CD14-positive monocyte (primary cell): ENCODE data around the gene RITA1. TPM values are rescaled to one million over a fixed set of nuclear protein-coding genes. Genes with fewer than 3 reads are reported as not detected.

Experiments used
- DNase-seq, 3 donors: peaks; one replicate each; pipeline ENCODE4 v3.0.0-alpha.2; 2011 to 2022
- H2AFZ ChIP-seq: 2 replicates; pipeline ENCODE4 v1.6.0; 2012; ENCODE audit warnings: mild to moderate bottlenecking, low read depth, low read length, inconsistent platforms; ENCODE audit not compliant: insufficient read depth, poor library complexity, severe bottlenecking
- H3K27ac ChIP-seq, 2 donors: 1 replicate in 1 of 2; 2 replicates in 1 of 2; pipeline ENCODE4 v1.5.1; 2012 to 2013; ENCODE audit warnings: low read length in 2 of 2, control low read depth in 1 of 2, inconsistent platforms in 1 of 2, low read depth in 1 of 2, mild to moderate bottlenecking in 1 of 2
- H3K27me3 ChIP-seq, 2 donors: one replicate each; pipeline versions ENCODE4 v1.6.0 to v1.6.1; 2011 to 2013; ENCODE audit warnings: low read length in 2 of 2; ENCODE audit not compliant: control insufficient read depth in 2 of 2, insufficient read depth in 2 of 2
- H3K36me3 ChIP-seq, 2 donors: replicated peaks in 1 of 2; 1 replicate in 1 of 2; 2 replicates in 1 of 2; pipeline versions ENCODE4 v1.5.1 to v1.6.1; 2012 to 2013; ENCODE audit warnings: low read length in 2 of 2, control low read depth in 1 of 2, inconsistent platforms in 1 of 2, mild to moderate bottlenecking in 1 of 2; ENCODE audit not compliant: insufficient read depth in 2 of 2, control insufficient read depth in 1 of 2
- H3K4me1 ChIP-seq, 2 donors: 1 replicate in 1 of 2; 2 replicates in 1 of 2; pipeline versions ENCODE4 v1.5.1 to v1.6.1; 2012 to 2013; ENCODE audit warnings: low read length in 2 of 2, control low read depth in 1 of 2, inconsistent platforms in 1 of 2, mild to moderate bottlenecking in 1 of 2, moderate library complexity in 1 of 2; ENCODE audit not compliant: insufficient read depth in 2 of 2, control insufficient read depth in 1 of 2
- H3K4me2 ChIP-seq: replicated peaks from 2 replicates; pipeline ENCODE3; 2012; ENCODE audit warnings: low read length, moderate library complexity, mild to moderate bottlenecking; ENCODE audit not compliant: poor library complexity, severe bottlenecking; ENCODE audit errors: extremely low read depth
- H3K4me3 ChIP-seq, 3 experiments: fragments of 200-600 bp in 1 of 3; sonication (generic) in 1 of 3; replicated peaks in 1 of 3; 1 replicate in 2 of 3; 2 replicates in 1 of 3; pipeline ENCODE4 v1.5.1; 2011 to 2013; ENCODE audit warnings: low read length in 3 of 3, mild to moderate bottlenecking in 3 of 3, control low read depth in 2 of 3, low read depth in 2 of 3, inconsistent platforms in 1 of 3, moderate library complexity in 1 of 3
- H3K79me2 ChIP-seq: 2 replicates; pipeline ENCODE4 v1.6.0; 2012; ENCODE audit warnings: mild to moderate bottlenecking, control low read depth, inconsistent platforms, low read length, moderate library complexity; ENCODE audit not compliant: insufficient read depth
- H3K9ac ChIP-seq: 2 replicates; pipeline ENCODE4 v1.6.0; 2017; ENCODE audit warnings: low read length, mild to moderate bottlenecking; ENCODE audit not compliant: insufficient read depth, poor library complexity, severe bottlenecking
- H3K9me3 ChIP-seq, 2 donors: replicated peaks in 1 of 2; 1 replicate in 1 of 2; 2 replicates in 1 of 2; pipeline versions ENCODE4 v1.5.1 to v1.6.1; 2012 to 2013; ENCODE audit warnings: low read length in 2 of 2, control low read depth in 1 of 2; ENCODE audit not compliant: control insufficient read depth in 1 of 2, insufficient read depth in 1 of 2
- H4K20me1 ChIP-seq: 2 replicates; pipeline ENCODE4 v1.6.0; 2012; ENCODE audit warnings: mild to moderate bottlenecking, low read length, control low read depth, moderate library complexity; ENCODE audit not compliant: insufficient read depth
- H3K27ac Mint-ChIP-seq, 7 donors: one replicate each; pipeline ENCODE4 v1.8.0; 2020; ENCODE audit warnings: mild to moderate bottlenecking in 7 of 7, mixed read lengths in 7 of 7, moderate library complexity in 6 of 7, inconsistent platforms in 2 of 7
- H3K27me3 Mint-ChIP-seq, 3 donors: one replicate each; pipeline ENCODE4 v1.8.0; 2021 to 2022; ENCODE audit warnings: low read depth in 3 of 3, mild to moderate bottlenecking in 3 of 3, mixed read lengths in 3 of 3, moderate library complexity in 3 of 3, inconsistent platforms in 1 of 3
- H3K36me3 Mint-ChIP-seq, 2 donors: one replicate each; pipeline ENCODE4 v1.8.0; 2020; ENCODE audit warnings: mixed read lengths in 2 of 2, inconsistent platforms in 1 of 2, mild to moderate bottlenecking in 1 of 2
- H3K4me1 Mint-ChIP-seq: one replicate; pipeline ENCODE4 v1.8.0; 2020; ENCODE audit warnings: mild to moderate bottlenecking, mixed read lengths
- H3K4me3 Mint-ChIP-seq, 2 donors: one replicate each; pipeline ENCODE4 v1.8.0; 2020; ENCODE audit warnings: mild to moderate bottlenecking in 2 of 2, mixed read lengths in 2 of 2, moderate library complexity in 1 of 2
- H3K9me3 Mint-ChIP-seq, 7 donors: one replicate each; pipeline ENCODE4 v1.8.0; 2020 to 2022; ENCODE audit warnings: mixed read lengths in 7 of 7, mild to moderate bottlenecking in 6 of 7, moderate library complexity in 6 of 7, inconsistent platforms in 2 of 7
- WGBS: methylation state at CpG from one replicate; pipeline ENCODE4 v1.1.5; 2013; ENCODE audit warnings: missing lambda C conversion rate; ENCODE audit not compliant: insufficient coverage; 5-methylcytosine and 5-hydroxymethylcytosine counted together
- intact Hi-C, 2 donors: fragments of 100-400 bp; cut with micrococcal nuclease; formaldehyde crosslinking; loops; one replicate each; pipeline versions ENCODE4 v1.15.0 to v1.15.1; 2023
- polyA plus RNA-seq, 3 donors: library from polyadenylated mRNA; depleted of rRNA in 1 of 3; unstranded in 2 of 3; stranded (reverse) in 1 of 3; fragments of 300-500 nt in 2 of 3; fragments of >200 nt in 1 of 3; fragmentation: Illumina TruSeq in 2 of 3; gene quantifications; 1 replicate in 2 of 3; 2 replicates in 1 of 3; pipeline ENCODE4 v1.2.3, GENCODE V29; 2012 to 2021
- TF ChIP-seq, protein P1 (sequence below): fragments of 200-600 bp; IDR thresholded peaks from one replicate; pipeline ENCODE4 v1.8.0; 2022; ENCODE audit warnings: antibody characterized with exemption, mild to moderate bottlenecking

Gene RITA1
- polyA plus RNA-seq, 3 donors, result 4.9 to 17.6 (median 16.4) TPM

DNA sequence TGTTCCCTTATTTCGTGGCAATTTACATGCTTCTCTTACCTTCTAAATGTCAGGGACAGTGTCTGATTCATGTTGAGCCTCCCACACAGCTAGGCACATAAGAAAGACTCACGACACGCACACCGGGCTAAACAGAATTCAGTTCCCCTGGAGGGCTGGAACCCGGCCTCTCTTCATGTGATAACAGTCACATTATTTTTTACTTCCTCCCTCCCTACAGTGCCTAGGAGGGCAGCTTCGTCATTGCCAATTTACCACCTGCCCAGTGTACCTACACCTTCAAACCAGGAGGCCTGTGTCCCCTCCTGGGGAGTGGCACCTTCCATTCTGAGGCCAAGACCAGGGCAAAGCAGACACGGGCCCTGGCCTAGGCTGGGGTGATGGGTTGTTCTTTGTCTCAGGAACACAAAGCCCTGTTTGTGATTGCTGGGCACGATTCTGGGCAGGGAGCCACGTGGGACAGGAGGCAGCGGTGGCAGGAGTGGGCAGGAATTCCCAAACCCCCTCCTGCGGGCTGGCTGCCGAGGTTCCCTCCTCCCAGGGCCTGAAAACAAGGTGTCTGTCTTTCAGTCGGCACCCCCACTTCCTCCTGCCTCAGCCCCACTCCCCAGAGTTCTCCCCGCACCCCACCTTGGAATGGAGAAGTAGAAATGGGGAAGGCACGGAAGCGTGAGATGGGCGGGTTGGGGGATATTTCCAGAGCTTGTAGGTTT is 43.2 kb upstream of the RITA1 start:
- intact Hi-C loops, result no loop called here
- 0% methylated on average over 8 of the region's 17 CpGs for WGBS
- Mint-ChIP-seq H3K4me3 (peak overlapping the region; percentile 45 to 85), H3K27me3 (peaks cover 3 to 6% (median 4%) of the 10 kb centered on the region in 3 donors), H3K9me3 (peaks cover 0 to 6% (median 0%) of the 10 kb centered on the region in 7 donors), H3K27ac (peak overlapping the region; percentile 96 to 99 (median 98)), H3K4me1 (peaks cover 34% of the 10 kb centered on the region), H3K36me3 (no peaks in the 10 kb centered on the region)
- Histone ChIP-seq H3K79me2 (no peaks in the 10 kb centered on the region), H3K27me3 (no peaks in the 10 kb centered on the region), H4K20me1 (no peaks in the 10 kb centered on the region), H3K9ac (peak overlapping the region; percentile 85), H3K4me1 (peaks cover 32 to 40% of the 10 kb centered on the region in 2 donors), H3K36me3 (no peaks in the 10 kb centered on the region), H3K9me3 (no peaks in the 10 kb centered on the region), H3K4me3 (peak overlapping the region in 1 of 3 experiments; percentile 39), H2AFZ (peak overlapping the region; percentile 74), H3K4me2 (peak overlapping the region; percentile 50), H3K27ac (peak overlapping the region; percentile 97 to 99)
- DNase-seq, result peak; percentile 90 to 95 (median 94)
- TF ChIP-seq, protein P1, sequence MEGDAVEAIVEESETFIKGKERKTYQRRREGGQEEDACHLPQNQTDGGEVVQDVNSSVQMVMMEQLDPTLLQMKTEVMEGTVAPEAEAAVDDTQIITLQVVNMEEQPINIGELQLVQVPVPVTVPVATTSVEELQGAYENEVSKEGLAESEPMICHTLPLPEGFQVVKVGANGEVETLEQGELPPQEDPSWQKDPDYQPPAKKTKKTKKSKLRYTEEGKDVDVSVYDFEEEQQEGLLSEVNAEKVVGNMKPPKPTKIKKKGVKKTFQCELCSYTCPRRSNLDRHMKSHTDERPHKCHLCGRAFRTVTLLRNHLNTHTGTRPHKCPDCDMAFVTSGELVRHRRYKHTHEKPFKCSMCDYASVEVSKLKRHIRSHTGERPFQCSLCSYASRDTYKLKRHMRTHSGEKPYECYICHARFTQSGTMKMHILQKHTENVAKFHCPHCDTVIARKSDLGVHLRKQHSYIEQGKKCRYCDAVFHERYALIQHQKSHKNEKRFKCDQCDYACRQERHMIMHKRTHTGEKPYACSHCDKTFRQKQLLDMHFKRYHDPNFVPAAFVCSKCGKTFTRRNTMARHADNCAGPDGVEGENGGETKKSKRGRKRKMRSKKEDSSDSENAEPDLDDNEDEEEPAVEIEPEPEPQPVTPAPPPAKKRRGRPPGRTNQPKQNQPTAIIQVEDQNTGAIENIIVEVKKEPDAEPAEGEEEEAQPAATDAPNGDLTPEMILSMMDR, result no peak

DNA sequence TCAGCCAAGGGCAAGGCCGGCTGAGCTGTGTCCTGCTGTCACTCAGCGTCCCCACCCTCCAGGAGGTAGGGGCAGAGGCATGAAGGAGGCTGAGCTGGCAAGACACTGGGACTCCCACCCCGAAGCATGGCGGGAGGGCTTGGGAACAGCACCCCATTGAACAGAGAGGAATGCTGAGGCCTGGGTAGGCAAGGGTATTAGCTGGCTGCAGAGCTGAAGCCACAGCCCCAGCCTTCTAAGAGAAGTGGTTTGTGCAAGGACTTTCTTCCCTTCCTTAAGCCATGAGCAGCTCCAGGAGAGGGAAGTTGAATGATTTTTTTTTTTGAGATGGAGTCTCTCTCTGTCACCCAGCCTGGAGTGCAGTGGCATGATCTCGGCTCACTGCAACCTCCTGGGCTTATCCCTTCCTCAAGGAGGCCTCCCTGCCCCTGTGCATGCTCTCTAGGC is 42.6 kb upstream of the RITA1 start:
- DNase-seq, result no peak
- intact Hi-C loops, result no loop called here

More for the DNA sequence above, 42.6 kb upstream of the RITA1 start:
- Mint-ChIP-seq H3K4me1 (peaks cover 34% of the 10 kb centered on the region), H3K36me3 (no peaks in the 10 kb centered on the region), H3K27ac (peak overlapping the region; percentile 96 to 99 (median 98)), H3K9me3 (peaks cover 0 to 7% (median 0%) of the 10 kb centered on the region in 7 donors), H3K27me3 (peaks cover 3 to 5% (median 4%) of the 10 kb centered on the region in 3 donors), H3K4me3 (peak overlapping the region; percentile 49 to 85)
- Histone ChIP-seq H3K27me3 (no peaks in the 10 kb centered on the region), H3K4me1 (peaks cover 32 to 40% of the 10 kb centered on the region in 2 donors), H3K4me3 (peak overlapping the region in 1 of 3 experiments; percentile 39), H3K4me2 (peak overlapping the region; percentile 50), H3K9ac (peak overlapping the region; percentile 85), H3K9me3 (no peaks in the 10 kb centered on the region), H3K79me2 (no peaks in the 10 kb centered on the region), H4K20me1 (no peaks in the 10 kb centered on the region), H3K27ac (peak overlapping the region; percentile 97 to 99), H3K36me3 (no peaks in the 10 kb centered on the region), H2AFZ (peak overlapping the region; percentile 74)
- no CpG with 5 or more reads among the region's 5 CpGs for WGBS
- TF ChIP-seq, protein P1, result no peak
